Measurements from ENCODE around the gene SH3PXD2B.

The SH3PXD2B gene

GRCh38 chr5:172280929-172281328, 173.4 kb downstream of the SH3PXD2B start:
- DNase-seq (ENCODE audit: low read depth in 3 of 3, low spot score in 1 of 3) = no peak

DNA sequence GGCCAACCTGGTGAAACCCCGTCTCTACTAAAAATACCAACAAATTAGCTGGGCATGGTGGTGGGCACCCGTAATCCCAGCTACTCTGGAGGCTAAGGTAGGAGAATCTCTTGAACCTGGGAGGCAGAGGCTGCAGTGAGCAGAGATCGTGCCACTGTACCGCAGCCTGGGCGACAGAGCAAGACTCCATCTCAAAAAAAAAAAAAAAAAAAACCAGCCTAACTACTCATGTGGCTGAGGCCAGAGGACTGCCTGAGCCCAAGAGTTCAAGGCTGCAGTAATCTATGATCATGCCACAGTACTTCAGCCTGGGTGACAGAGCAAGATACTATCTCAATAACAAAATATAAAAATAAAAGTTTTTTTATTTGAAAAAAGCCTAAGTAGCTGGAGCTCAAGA, 174.0 kb downstream of the SH3PXD2B start:
- no peak for DNase-seq (ENCODE audit: low read depth in 3 of 3, low spot score in 1 of 3)

DNA sequence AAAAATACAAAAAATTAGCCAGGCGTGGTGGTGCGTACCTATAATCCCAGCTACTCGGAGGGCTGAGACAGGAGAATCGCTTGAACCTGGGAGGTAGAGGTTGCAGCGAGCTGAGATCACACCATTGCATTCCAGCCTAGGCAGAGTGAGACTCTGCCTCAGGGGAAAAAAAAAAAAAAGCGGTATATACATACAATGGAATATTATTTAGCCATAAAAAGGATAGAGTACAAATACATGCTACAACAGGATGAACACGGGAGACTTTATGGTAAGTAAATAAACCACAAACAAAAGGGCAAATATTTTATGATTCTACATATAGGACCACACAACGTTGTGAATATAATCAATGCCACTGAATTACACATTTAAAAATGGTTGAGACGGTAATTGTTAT, 176.0 kb downstream of the SH3PXD2B start:
- DNase-seq (ENCODE audit: low read depth in 3 of 3, low spot score in 1 of 3) = no peak

DNA sequence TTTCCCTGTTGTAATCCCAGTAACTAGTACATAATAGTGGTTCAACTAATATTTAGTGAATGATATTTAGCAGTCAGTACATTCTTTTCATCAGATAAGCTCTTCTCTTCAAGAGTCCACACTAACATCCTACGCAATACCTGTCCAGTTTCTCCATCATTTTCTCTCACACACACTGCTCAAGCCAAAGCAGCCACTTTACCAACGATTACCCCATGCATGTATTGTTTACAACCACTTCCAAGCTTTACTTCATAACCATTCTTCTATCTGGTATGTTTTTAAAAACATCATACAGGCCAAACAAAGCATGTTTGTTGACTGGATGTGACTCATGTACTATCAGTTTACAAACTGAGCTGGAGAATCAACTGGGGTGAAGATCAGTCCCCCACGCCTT, 178.1 kb downstream of the SH3PXD2B start:
- DNase-seq (ENCODE audit: low read depth in 3 of 3, low spot score in 1 of 3) = no peak
